K562 (cell line): ENCODE data around the gene FNBP1. TPM values are rescaled to one million over a fixed set of nuclear protein-coding genes. Genes with fewer than 3 reads are reported as not detected.

Experiments
- AFF4 ChIP-seq: sonication (generic); formaldehyde crosslinking; IDR thresholded peaks from 2 replicates; pipeline ENCODE4 v1.8.0; 2023; ENCODE audit warnings: mild to moderate bottlenecking, missing genetic modification reagents
- BRD4 ChIP-seq: fragments of 200-600 bp; sonication (generic); IDR thresholded peaks from 2 replicates; pipeline ENCODE4 v1.6.1; 2017; ENCODE audit warnings: inconsistent platforms
- CXXC5 ChIP-seq: fragments of 250-450 bp; sonication (Bioruptor Pico); IDR thresholded peaks from 2 replicates; pipeline ENCODE4 v1.8.0; 2022; ENCODE audit warnings: inconsistent platforms, mild to moderate bottlenecking, moderate library complexity
- DMBX1 ChIP-seq: fragments of 250-450 bp; sonication (Bioruptor Pico); IDR thresholded peaks from 2 replicates; pipeline ENCODE4 v1.8.0; 2022; ENCODE audit warnings: inconsistent platforms, mild to moderate bottlenecking, moderate library complexity, borderline replicate concordance
- MAFF ChIP-seq: IDR thresholded peaks from 2 replicates; pipeline ENCODE4 v1.6.1; 2012; ENCODE audit warnings: low read length, improper control_type of control experiment
- NFXL1 ChIP-seq: fragments of 450-650 bp; formaldehyde crosslinking; IDR thresholded peaks from 2 replicates; pipeline ENCODE4 v1.4.0; 2021; ENCODE audit warnings: mild to moderate bottlenecking
- UBTF ChIP-seq, 2 experiments: IDR thresholded peaks; 2 replicates each; pipeline ENCODE4 v1.6.1; 2012; ENCODE audit warnings: improper control_type of control experiment in 2 of 2, low read depth in 2 of 2, low read length in 2 of 2, borderline replicate concordance in 1 of 2
- ZNF184 ChIP-seq: sonication (generic); formaldehyde crosslinking; IDR thresholded peaks from 2 replicates; pipeline ENCODE4 v1.5.0; 2020; ENCODE audit warnings: missing genetic modification reagents
- polyA plus RNA-seq, 8 experiments: library from polyadenylated mRNA; depleted of rRNA in 4 of 8; stranded (reverse) in 5 of 8; unstranded in 3 of 8; fragments of >200 nt; fragmentation: Nextera tagmentation in 2 of 8; fragmentation: Illumina TruSeq in 1 of 8; extraction: Ambion mirVana in 2 of 8; extraction: Trizol in 1 of 8; gene quantifications; 2 replicates each; pipeline versions ENCODE4 v1.2.1 to v1.2.3, GENCODE V29; 2011 to 2014; ENCODE audit warnings: inconsistent platforms in 1 of 8, missing spikeins in 1 of 8
- total RNA-seq, 7 experiments: library from RNA; depleted of rRNA in 6 of 7; stranded (reverse); fragments of >200 nt in 6 of 7; fragmentation: Illumina TruSeq in 2 of 7; extraction: Trizol in 2 of 7; gene quantifications; 2 replicates each; pipeline versions ENCODE4 v1.2.1 to v1.2.3, GENCODE V29; 2011 to 2021; ENCODE audit warnings: low replicate concordance in 1 of 7
- TF ChIP-seq, protein P1 (sequence below): fragments of 150-350 bp; IDR thresholded peaks from 2 replicates; pipeline ENCODE4 v1.6.1; 2014; ENCODE audit warnings: low read depth, mild to moderate bottlenecking, low read length, borderline replicate concordance

The FNBP1 gene
- total and polyA plus RNA-seq, 9 of the 15 experiments (the other 6 are each of a cell fraction or from before 2014, with no cell fraction given): 1.8 to 14.9 (median 7.6) TPM

GRCh38 chr9:129881547-129882324 lies 161.3 kb downstream of the FNBP1 start (continued):
- TF ChIP-seq, protein P1, sequence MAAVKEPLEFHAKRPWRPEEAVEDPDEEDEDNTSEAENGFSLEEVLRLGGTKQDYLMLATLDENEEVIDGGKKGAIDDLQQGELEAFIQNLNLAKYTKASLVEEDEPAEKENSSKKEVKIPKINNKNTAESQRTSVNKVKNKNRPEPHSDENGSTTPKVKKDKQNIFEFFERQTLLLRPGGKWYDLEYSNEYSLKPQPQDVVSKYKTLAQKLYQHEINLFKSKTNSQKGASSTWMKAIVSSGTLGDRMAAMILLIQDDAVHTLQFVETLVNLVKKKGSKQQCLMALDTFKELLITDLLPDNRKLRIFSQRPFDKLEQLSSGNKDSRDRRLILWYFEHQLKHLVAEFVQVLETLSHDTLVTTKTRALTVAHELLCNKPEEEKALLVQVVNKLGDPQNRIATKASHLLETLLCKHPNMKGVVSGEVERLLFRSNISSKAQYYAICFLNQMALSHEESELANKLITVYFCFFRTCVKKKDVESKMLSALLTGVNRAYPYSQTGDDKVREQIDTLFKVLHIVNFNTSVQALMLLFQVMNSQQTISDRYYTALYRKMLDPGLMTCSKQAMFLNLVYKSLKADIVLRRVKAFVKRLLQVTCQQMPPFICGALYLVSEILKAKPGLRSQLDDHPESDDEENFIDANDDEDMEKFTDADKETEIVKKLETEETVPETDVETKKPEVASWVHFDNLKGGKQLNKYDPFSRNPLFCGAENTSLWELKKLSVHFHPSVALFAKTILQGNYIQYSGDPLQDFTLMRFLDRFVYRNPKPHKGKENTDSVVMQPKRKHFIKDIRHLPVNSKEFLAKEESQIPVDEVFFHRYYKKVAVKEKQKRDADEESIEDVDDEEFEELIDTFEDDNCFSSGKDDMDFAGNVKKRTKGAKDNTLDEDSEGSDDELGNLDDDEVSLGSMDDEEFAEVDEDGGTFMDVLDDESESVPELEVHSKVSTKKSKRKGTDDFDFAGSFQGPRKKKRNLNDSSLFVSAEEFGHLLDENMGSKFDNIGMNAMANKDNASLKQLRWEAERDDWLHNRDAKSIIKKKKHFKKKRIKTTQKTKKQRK: no peak
- TF ChIP-seq DMBX1 (peak; percentile 75; the same call in 1 of the 2 replicates), MAFF (no peak), UBTF (IDR thresholded peaks at IDR 0.05; ENCODE audit: borderline replicate concordance in 1 of 2, low read depth in 2 of 2, low read length in 2 of 2) (peak; percentile 67 to 94; a peak in 3 of 4 replicates), AFF4 (CRISPR knock-in tag) (no peak), NFXL1 (CRISPR knock-in tag) (0 out of 2 replicates have a peak, but pooled peaks have one; percentile 33), CXXC5 (CRISPR knock-in tag) (peak; percentile 65), BRD4 (0 out of 2 replicates have a peak, but pooled peaks have one; percentile 1), ZNF184 (CRISPR knock-in tag) (no peak)
